Hepatocyte (in vitro differentiated cells): ENCODE data around the gene COG1. TPM values are rescaled to one million over a fixed set of nuclear protein-coding genes. Genes with fewer than 3 reads are reported as not detected.

Experiments
- DNase-seq: peaks from one replicate; pipeline ENCODE4 v3.0.0-alpha.2; 2016; ENCODE audit warnings: low spot score
- H2AFZ ChIP-seq: fragments of 200-600 bp; sonication (generic); 2 replicates; pipeline ENCODE4 v1.6.0; 2016; ENCODE audit warnings: antibody characterized with exemption, mild to moderate bottlenecking
- H3K27ac ChIP-seq: fragments of 200-600 bp; sonication (generic); 2 replicates; pipeline ENCODE4 v1.5.1; 2016; ENCODE audit warnings: mild to moderate bottlenecking
- H3K27me3 ChIP-seq: fragments of 200-600 bp; sonication (generic); 2 replicates; pipeline ENCODE4 v1.6.1; 2016
- H3K36me3 ChIP-seq: fragments of 200-600 bp; sonication (generic); replicated peaks from 2 replicates; pipeline ENCODE4 v1.5.1; 2016; ENCODE audit warnings: low read depth; ENCODE audit not compliant: insufficient read depth
- H3K4me1 ChIP-seq: fragments of 200-600 bp; sonication (generic); 2 replicates; pipeline ENCODE4 v1.5.1; 2016; ENCODE audit warnings: mild to moderate bottlenecking, moderate library complexity; ENCODE audit not compliant: insufficient read depth
- H3K4me2 ChIP-seq: fragments of 200-600 bp; sonication (generic); 2 replicates; pipeline ENCODE4 v1.6.0; 2016
- H3K4me3 ChIP-seq: fragments of 200-600 bp; sonication (generic); 2 replicates; pipeline ENCODE4 v1.5.1; 2016; ENCODE audit warnings: mild to moderate bottlenecking
- H3K79me2 ChIP-seq: fragments of 200-600 bp; sonication (generic); 2 replicates; pipeline ENCODE4 v1.6.0; 2017; ENCODE audit warnings: mild to moderate bottlenecking
- H3K9me2 ChIP-seq: fragments of 200-600 bp; sonication (generic); replicated peaks from 2 replicates; pipeline ENCODE4 v1.6.0; 2017; ENCODE audit warnings: mild to moderate bottlenecking; ENCODE audit not compliant: insufficient read depth
- H3K9me3 ChIP-seq: fragments of 200-600 bp; sonication (generic); 2 replicates; pipeline ENCODE4 v1.5.1; 2016; ENCODE audit warnings: low read depth, mild to moderate bottlenecking
- H4K20me1 ChIP-seq: fragments of 200-600 bp; sonication (generic); 2 replicates; pipeline ENCODE4 v1.6.0; 2016; ENCODE audit warnings: mild to moderate bottlenecking; ENCODE audit not compliant: insufficient read depth, poor library complexity, severe bottlenecking
- EZH2 ChIP-seq: fragments of 200-600 bp; sonication (generic); IDR thresholded peaks from 2 replicates; pipeline ENCODE4 v1.6.1; 2016; ENCODE audit warnings: antibody characterized with exemption, mild to moderate bottlenecking, borderline replicate concordance
- EZH2phosphoT487 ChIP-seq: fragments of 200-600 bp; sonication (generic); IDR thresholded peaks from one replicate; pipeline ENCODE4 v1.6.1; 2018; ENCODE audit warnings: antibody characterized with exemption, mild to moderate bottlenecking, low read depth, moderate library complexity; ENCODE audit not compliant: unreplicated experiment, severe bottlenecking
- WGBS: methylation state at CpG from one replicate; pipeline ENCODE4 v1.1.6; 2016; ENCODE audit warnings: low lambda C conversion rate; ENCODE audit errors: missing lambda C conversion rate; 5-methylcytosine and 5-hydroxymethylcytosine counted together
- polyA plus RNA-seq: library from polyadenylated mRNA; unstranded; fragments of >200 nt; fragmentation: Nextera tagmentation; extraction: Ambion mirVana; gene quantifications from 2 replicates; pipeline ENCODE4 v1.2.1, GENCODE V29; 2016
- total RNA-seq: library from RNA; depleted of rRNA; stranded (reverse); fragments of >200 nt; gene quantifications from 2 replicates; pipeline ENCODE4 v1.2.3, GENCODE V29; 2014
- TF ChIP-seq, protein P1 (sequence below): fragments of 200-600 bp; sonication (generic); IDR thresholded peaks from 2 replicates; pipeline ENCODE4 v1.5.1; 2016; ENCODE audit warnings: antibody characterized with exemption, mild to moderate bottlenecking; ENCODE audit not compliant: poor library complexity

COG1 gene
- total and polyA plus RNA-seq, 2 experiments from 2014 or later, result 19.6 to 26.8 TPM

- Histone ChIP-seq H3K36me3 (no peaks in the 10 kb centered on the region), H4K20me1 (no peaks in the 10 kb centered on the region), H3K4me3 (no peak overlapping the region), H3K27me3 (no peaks in the 10 kb centered on the region), H2AFZ (no peak overlapping the region), H3K79me2 (no peaks in the 10 kb centered on the region), H3K4me1 (no peaks in the 10 kb centered on the region), H3K4me2 (no peak overlapping the region), H3K27ac (no peak overlapping the region), H3K9me2 (no peaks in the 10 kb centered on the region), H3K9me3 (no peaks in the 10 kb centered on the region)
- no peak for DNase-seq
- WGBS, result 88% methylated on average over 8 of the region's 8 CpGs
- TF ChIP-seq EZH2phosphoT487 (no peak), EZH2 (no peak)
- TF ChIP-seq, protein P1, sequence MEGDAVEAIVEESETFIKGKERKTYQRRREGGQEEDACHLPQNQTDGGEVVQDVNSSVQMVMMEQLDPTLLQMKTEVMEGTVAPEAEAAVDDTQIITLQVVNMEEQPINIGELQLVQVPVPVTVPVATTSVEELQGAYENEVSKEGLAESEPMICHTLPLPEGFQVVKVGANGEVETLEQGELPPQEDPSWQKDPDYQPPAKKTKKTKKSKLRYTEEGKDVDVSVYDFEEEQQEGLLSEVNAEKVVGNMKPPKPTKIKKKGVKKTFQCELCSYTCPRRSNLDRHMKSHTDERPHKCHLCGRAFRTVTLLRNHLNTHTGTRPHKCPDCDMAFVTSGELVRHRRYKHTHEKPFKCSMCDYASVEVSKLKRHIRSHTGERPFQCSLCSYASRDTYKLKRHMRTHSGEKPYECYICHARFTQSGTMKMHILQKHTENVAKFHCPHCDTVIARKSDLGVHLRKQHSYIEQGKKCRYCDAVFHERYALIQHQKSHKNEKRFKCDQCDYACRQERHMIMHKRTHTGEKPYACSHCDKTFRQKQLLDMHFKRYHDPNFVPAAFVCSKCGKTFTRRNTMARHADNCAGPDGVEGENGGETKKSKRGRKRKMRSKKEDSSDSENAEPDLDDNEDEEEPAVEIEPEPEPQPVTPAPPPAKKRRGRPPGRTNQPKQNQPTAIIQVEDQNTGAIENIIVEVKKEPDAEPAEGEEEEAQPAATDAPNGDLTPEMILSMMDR, result no peak
Measured at GRCh38 chr17:73249700-73250099, 56.8 kb downstream of the COG1 start.

DNA sequence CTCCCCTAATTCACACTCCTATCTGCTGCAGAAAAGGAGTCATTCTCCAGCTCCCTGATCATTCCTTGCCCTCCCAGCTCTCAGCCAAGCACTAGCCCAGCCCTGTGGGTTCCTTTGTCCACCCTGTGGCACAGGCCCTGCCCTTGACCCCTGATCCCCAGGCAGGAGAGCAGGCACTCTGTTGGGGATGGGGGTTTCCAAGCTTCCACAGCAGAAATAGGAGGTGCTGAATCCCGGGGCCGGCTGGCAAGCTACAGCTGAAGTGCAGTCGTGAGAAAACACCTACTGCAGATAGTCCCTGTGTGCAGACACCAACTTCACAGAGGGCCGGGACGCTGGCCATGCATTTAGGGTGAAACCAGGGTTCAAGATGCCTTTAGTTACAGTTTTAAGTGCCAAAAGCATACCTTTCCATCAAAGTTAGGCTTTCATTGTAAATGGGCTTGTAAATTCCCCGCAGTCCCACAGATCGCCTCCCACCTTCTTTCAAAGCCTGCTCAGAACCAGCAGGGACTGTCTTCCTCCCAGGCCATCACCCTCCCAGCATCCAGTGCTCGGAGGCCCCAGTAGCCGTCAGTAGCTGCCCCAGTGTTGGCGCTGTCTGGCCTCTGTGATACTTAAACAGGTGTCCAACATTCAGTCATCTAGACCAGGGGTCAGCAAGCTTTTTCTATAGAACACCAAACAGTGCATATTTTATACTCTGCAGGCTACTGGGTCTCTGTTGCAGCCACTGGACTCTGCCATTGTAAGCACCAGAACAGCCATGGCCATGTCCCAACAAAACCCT lies 58.2 kb downstream of the COG1 start:
- WGBS, result 68% methylated on average over 10 of the region's 10 CpGs
- Histone ChIP-seq H3K79me2 (no peaks in the 10 kb centered on the region), H2AFZ (no peak overlapping the region)

DNA sequence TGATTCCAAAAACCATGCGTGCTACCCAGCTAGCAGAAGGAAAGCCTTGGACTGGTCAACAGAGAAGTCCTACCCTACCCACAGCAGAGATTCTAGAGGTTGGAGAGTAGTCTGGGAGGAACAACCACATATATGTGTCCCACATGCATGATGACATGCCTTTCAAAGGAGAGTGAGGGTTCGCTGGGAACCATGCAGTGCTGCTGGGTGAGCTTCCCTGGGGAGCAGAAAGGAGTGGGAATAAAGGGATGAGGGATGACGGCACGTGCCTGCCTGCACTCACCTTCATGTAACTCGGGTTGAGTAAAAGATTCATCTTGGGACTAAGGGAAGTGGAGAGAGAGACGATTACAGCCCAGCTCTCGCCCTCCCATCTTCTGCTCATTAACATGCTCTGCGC lies 59.0 kb downstream of the COG1 start:
- no peaks in the 10 kb centered on the region for H3K9me2 ChIP-seq
- H3K4me2 ChIP-seq, result no peak overlapping the region
- TF ChIP-seq, protein P1, result no peak
- no peak for TF ChIP-seq EZH2
- no peaks in the 10 kb centered on the region for H3K9me3 ChIP-seq
- DNase-seq, result no peak
- no peak overlapping the region for H3K4me3 ChIP-seq
- peaks cover 6% of the 10 kb centered on the region for H3K4me1 ChIP-seq
- no peak overlapping the region for H3K27ac ChIP-seq
- H2AFZ ChIP-seq, result no peak overlapping the region
- H3K36me3 ChIP-seq, result no peaks in the 10 kb centered on the region
- H3K79me2 ChIP-seq, result no peaks in the 10 kb centered on the region
- WGBS, result 90% methylated on average over 8 of the region's 8 CpGs
- no peaks in the 10 kb centered on the region for H4K20me1 ChIP-seq
- H3K27me3 ChIP-seq, result no peaks in the 10 kb centered on the region

More for the DNA sequence above, 58.2 kb downstream of the COG1 start:
- Histone ChIP-seq H3K4me1 (peaks cover 4% of the 10 kb centered on the region), H3K9me3 (no peaks in the 10 kb centered on the region), H3K4me3 (no peak overlapping the region), H3K36me3 (no peaks in the 10 kb centered on the region), H4K20me1 (no peaks in the 10 kb centered on the region), H3K9me2 (no peaks in the 10 kb centered on the region), H3K27me3 (no peaks in the 10 kb centered on the region), H3K27ac (no peak overlapping the region), H3K4me2 (no peak overlapping the region)
- TF ChIP-seq EZH2, result no peak
- TF ChIP-seq, protein P1, result no peak
- no peak for TF ChIP-seq EZH2phosphoT487
- no peak for DNase-seq
